ENCODE measurements around the gene ARHGEF39.

The ARHGEF39 gene

GRCh38 chr9:35664531-35665470 lies at the start of gene ARHGEF39:
ARHGEF39 (minus strand) TSS chr9:35665195; CDS start chr9:35665169, 26 bp downstream.
- peaks cover 5 to 24% of the 10 kb centered on the region in 2 donors for H3K4me1 ChIP-seq (ENCODE audit: control insufficient read depth in 1 of 2, insufficient read depth in 2 of 2, low read length in 2 of 2)
- no peaks in the 10 kb centered on the region for H3K27me3 ChIP-seq (ENCODE audit: low read depth, low read length)
- H3K9me3 ChIP-seq (ENCODE audit: control insufficient read depth in 1 of 2, low read length in 2 of 2): no peaks in the 10 kb centered on the region
- H3K27ac ChIP-seq (ENCODE audit: low read length): peak within 1 kb of the TSS; percentile 70
- H3K36me3 ChIP-seq (ENCODE audit: control insufficient read depth in 1 of 2, insufficient read depth in 2 of 2, low read length in 2 of 2): peaks cover 8 to 10% of the 10 kb centered on the region in 2 donors
- H3K4me3 ChIP-seq (ENCODE audit: low read depth in 1 of 2, low read length in 2 of 2): peak within 1 kb of the TSS; percentile 55 to 76

GRCh38 chr9:35714123-35714522 lies 49.1 kb upstream of the ARHGEF39 start:
- Histone ChIP-seq H3K27me3 (ENCODE audit: low read depth, low read length) (no peaks in the 10 kb centered on the region), H3K27ac (ENCODE audit: low read length) (no peak overlapping the region), H3K9me3 (ENCODE audit: control insufficient read depth in 1 of 2, low read length in 2 of 2) (no peaks in the 10 kb centered on the region), H3K4me3 (ENCODE audit: low read depth in 1 of 2, low read length in 2 of 2) (no peak overlapping the region), H3K36me3 (ENCODE audit: control insufficient read depth in 1 of 2, insufficient read depth in 2 of 2, low read length in 2 of 2) (peaks cover 86 to 92% of the 10 kb centered on the region in 2 donors), H3K4me1 (ENCODE audit: control insufficient read depth in 1 of 2, insufficient read depth in 2 of 2, low read length in 2 of 2) (no peaks in the 10 kb centered on the region)

GRCh38 chr9:35713578-35713977 lies 48.6 kb upstream of the ARHGEF39 start:
- no peaks in the 10 kb centered on the region for H3K9me3 ChIP-seq (ENCODE audit: control insufficient read depth in 1 of 2, low read length in 2 of 2)
- no peaks in the 10 kb centered on the region for H3K4me1 ChIP-seq (ENCODE audit: control insufficient read depth in 1 of 2, insufficient read depth in 2 of 2, low read length in 2 of 2)
- H3K36me3 ChIP-seq (ENCODE audit: control insufficient read depth in 1 of 2, insufficient read depth in 2 of 2, low read length in 2 of 2): peaks cover 85 to 92% of the 10 kb centered on the region in 2 donors
- no peaks in the 10 kb centered on the region for H3K27me3 ChIP-seq (ENCODE audit: low read depth, low read length)
- no peak overlapping the region for H3K4me3 ChIP-seq (ENCODE audit: low read depth in 1 of 2, low read length in 2 of 2)
- no peak overlapping the region for H3K27ac ChIP-seq (ENCODE audit: low read length)

- Histone ChIP-seq H3K36me3 (ENCODE audit: control insufficient read depth in 1 of 2, insufficient read depth in 2 of 2, low read length in 2 of 2) (peaks cover 85 to 92% of the 10 kb centered on the region in 2 donors), H3K27ac (ENCODE audit: low read length) (no peak overlapping the region), H3K4me3 (ENCODE audit: low read depth in 1 of 2, low read length in 2 of 2) (no peak overlapping the region), H3K9me3 (ENCODE audit: control insufficient read depth in 1 of 2, low read length in 2 of 2) (no peaks in the 10 kb centered on the region), H3K4me1 (ENCODE audit: control insufficient read depth in 1 of 2, insufficient read depth in 2 of 2, low read length in 2 of 2) (no peaks in the 10 kb centered on the region), H3K27me3 (ENCODE audit: low read depth, low read length) (no peaks in the 10 kb centered on the region)
These were observed 47.9 kb upstream of the ARHGEF39 start for GRCh38 chr9:35712762-35713400.

GRCh38 chr9:35711501-35712428 lies 46.8 kb upstream of the ARHGEF39 start:
- no peak overlapping the region for H3K4me3 ChIP-seq (ENCODE audit: low read depth in 1 of 2, low read length in 2 of 2)
- H3K27ac ChIP-seq (ENCODE audit: low read length): no peak overlapping the region
- no peaks in the 10 kb centered on the region for H3K27me3 ChIP-seq (ENCODE audit: low read depth, low read length)
- H3K4me1 ChIP-seq (ENCODE audit: control insufficient read depth in 1 of 2, insufficient read depth in 2 of 2, low read length in 2 of 2): no peaks in the 10 kb centered on the region
- H3K9me3 ChIP-seq (ENCODE audit: control insufficient read depth in 1 of 2, low read length in 2 of 2): no peaks in the 10 kb centered on the region
- H3K36me3 ChIP-seq (ENCODE audit: control insufficient read depth in 1 of 2, insufficient read depth in 2 of 2, low read length in 2 of 2): peaks cover 85 to 92% of the 10 kb centered on the region in 2 donors

- Histone ChIP-seq H3K4me3 (ENCODE audit: low read depth in 1 of 2, low read length in 2 of 2) (no peak overlapping the region), H3K27ac (ENCODE audit: low read length) (no peak overlapping the region), H3K4me1 (ENCODE audit: control insufficient read depth in 1 of 2, insufficient read depth in 2 of 2, low read length in 2 of 2) (no peaks in the 10 kb centered on the region), H3K9me3 (ENCODE audit: control insufficient read depth in 1 of 2, low read length in 2 of 2) (no peaks in the 10 kb centered on the region), H3K27me3 (ENCODE audit: low read depth, low read length) (no peaks in the 10 kb centered on the region), H3K36me3 (ENCODE audit: control insufficient read depth in 1 of 2, insufficient read depth in 2 of 2, low read length in 2 of 2) (peaks cover 85 to 92% of the 10 kb centered on the region in 2 donors)
These were observed 46.0 kb upstream of the ARHGEF39 start for GRCh38 chr9:35710818-35711500.

- H3K36me3 ChIP-seq (ENCODE audit: control insufficient read depth in 1 of 2, insufficient read depth in 2 of 2, low read length in 2 of 2): peaks cover 88 to 92% of the 10 kb centered on the region in 2 donors
These were observed 43.2 kb upstream of the ARHGEF39 start for GRCh38 chr9:35708146-35708545.

GRCh38 chr9:35706951-35707350 lies 42.0 kb upstream of the ARHGEF39 start:
- H3K36me3 ChIP-seq (ENCODE audit: control insufficient read depth in 1 of 2, insufficient read depth in 2 of 2, low read length in 2 of 2): peaks cover 87 to 91% of the 10 kb centered on the region in 2 donors
- no peaks in the 10 kb centered on the region for H3K27me3 ChIP-seq (ENCODE audit: low read depth, low read length)
- H3K4me1 ChIP-seq (ENCODE audit: control insufficient read depth in 1 of 2, insufficient read depth in 2 of 2, low read length in 2 of 2): no peaks in the 10 kb centered on the region
- no peaks in the 10 kb centered on the region for H3K9me3 ChIP-seq (ENCODE audit: control insufficient read depth in 1 of 2, low read length in 2 of 2)
- H3K4me3 ChIP-seq (ENCODE audit: low read depth in 1 of 2, low read length in 2 of 2): no peak overlapping the region
- no peak overlapping the region for H3K27ac ChIP-seq (ENCODE audit: low read length)

More at GRCh38 chr9:35708146-35708545, 43.2 kb upstream of the ARHGEF39 start:
- Histone ChIP-seq H3K4me1 (ENCODE audit: control insufficient read depth in 1 of 2, insufficient read depth in 2 of 2, low read length in 2 of 2) (no peaks in the 10 kb centered on the region), H3K9me3 (ENCODE audit: control insufficient read depth in 1 of 2, low read length in 2 of 2) (no peaks in the 10 kb centered on the region), H3K27me3 (ENCODE audit: low read depth, low read length) (no peaks in the 10 kb centered on the region), H3K27ac (ENCODE audit: low read length) (no peak overlapping the region), H3K4me3 (ENCODE audit: low read depth in 1 of 2, low read length in 2 of 2) (no peak overlapping the region)

- Histone ChIP-seq H3K4me1 (ENCODE audit: control insufficient read depth in 1 of 2, insufficient read depth in 2 of 2, low read length in 2 of 2) (no peaks in the 10 kb centered on the region), H3K36me3 (ENCODE audit: control insufficient read depth in 1 of 2, insufficient read depth in 2 of 2, low read length in 2 of 2) (peaks cover 87 to 91% of the 10 kb centered on the region in 2 donors), H3K27ac (ENCODE audit: low read length) (no peak overlapping the region)
These were observed 40.9 kb upstream of the ARHGEF39 start for GRCh38 chr9:35705836-35706430.

GRCh38 chr9:35705372-35705771 lies 40.4 kb upstream of the ARHGEF39 start:
- Histone ChIP-seq H3K4me3 (ENCODE audit: low read depth in 1 of 2, low read length in 2 of 2) (no peak overlapping the region), H3K27ac (ENCODE audit: low read length) (no peak overlapping the region), H3K36me3 (ENCODE audit: control insufficient read depth in 1 of 2, insufficient read depth in 2 of 2, low read length in 2 of 2) (peaks cover 87 to 90% of the 10 kb centered on the region in 2 donors), H3K4me1 (ENCODE audit: control insufficient read depth in 1 of 2, insufficient read depth in 2 of 2, low read length in 2 of 2) (no peaks in the 10 kb centered on the region), H3K27me3 (ENCODE audit: low read depth, low read length) (no peaks in the 10 kb centered on the region), H3K9me3 (ENCODE audit: control insufficient read depth in 1 of 2, low read length in 2 of 2) (no peaks in the 10 kb centered on the region)

More at GRCh38 chr9:35705836-35706430, 40.9 kb upstream of the ARHGEF39 start:
- Histone ChIP-seq H3K27me3 (ENCODE audit: low read depth, low read length) (no peaks in the 10 kb centered on the region), H3K9me3 (ENCODE audit: control insufficient read depth in 1 of 2, low read length in 2 of 2) (no peaks in the 10 kb centered on the region), H3K4me3 (ENCODE audit: low read depth in 1 of 2, low read length in 2 of 2) (no peak overlapping the region)
